ENCODE results near the gene PDLIM3.
"Not testable (repeated sequence)": the region's sequence is repeated elsewhere in the genome, so short reads cannot be mapped to it uniquely, and the experiment has no call there.

PDLIM3 gene, protein sequence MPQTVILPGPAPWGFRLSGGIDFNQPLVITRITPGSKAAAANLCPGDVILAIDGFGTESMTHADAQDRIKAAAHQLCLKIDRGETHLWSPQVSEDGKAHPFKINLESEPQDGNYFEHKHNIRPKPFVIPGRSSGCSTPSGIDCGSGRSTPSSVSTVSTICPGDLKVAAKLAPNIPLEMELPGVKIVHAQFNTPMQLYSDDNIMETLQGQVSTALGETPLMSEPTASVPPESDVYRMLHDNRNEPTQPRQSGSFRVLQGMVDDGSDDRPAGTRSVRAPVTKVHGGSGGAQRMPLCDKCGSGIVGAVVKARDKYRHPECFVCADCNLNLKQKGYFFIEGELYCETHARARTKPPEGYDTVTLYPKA

DNA sequence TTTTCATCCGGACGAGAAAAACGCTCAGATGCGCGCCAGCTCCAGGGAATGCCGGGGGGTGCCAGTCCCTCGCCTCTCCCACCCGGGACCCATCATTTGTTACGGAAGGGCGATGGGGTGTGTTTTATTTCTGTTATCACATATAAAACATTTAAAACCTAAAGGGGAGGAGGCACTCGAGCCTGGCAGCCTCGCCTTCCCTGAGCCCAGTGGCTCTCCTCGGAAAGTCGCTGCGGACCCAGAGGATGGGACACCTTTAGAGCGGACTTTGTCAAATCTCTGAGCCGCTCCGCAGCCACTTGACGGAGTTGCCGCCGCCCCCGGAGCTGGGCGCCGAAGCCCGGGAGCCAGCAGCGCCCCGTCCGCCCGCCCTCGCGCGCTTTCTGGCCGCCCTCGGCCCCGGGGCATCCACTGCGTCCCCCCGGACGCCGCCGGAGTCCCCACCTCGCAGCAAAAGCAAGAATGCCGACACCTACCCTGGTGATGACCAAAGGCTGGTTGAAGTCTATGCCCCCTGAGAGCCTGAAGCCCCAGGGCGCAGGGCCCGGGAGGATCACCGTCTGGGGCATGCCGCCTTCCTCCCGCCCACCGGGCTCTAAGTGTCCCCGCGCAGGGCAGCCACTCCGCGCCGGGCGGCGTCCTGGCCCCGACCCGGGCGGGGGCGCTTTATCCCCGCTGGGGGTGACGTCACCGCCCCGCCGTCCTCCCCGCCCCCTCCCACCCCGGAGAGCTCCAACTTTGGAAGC is at the start of gene PDLIM3:
PDLIM3 (minus strand) TSS at position 642 of the 746 bp plus-strand sequence; CDS start at position 569, 73 bp downstream.
- FAIRE-seq, result no peak

DNA sequence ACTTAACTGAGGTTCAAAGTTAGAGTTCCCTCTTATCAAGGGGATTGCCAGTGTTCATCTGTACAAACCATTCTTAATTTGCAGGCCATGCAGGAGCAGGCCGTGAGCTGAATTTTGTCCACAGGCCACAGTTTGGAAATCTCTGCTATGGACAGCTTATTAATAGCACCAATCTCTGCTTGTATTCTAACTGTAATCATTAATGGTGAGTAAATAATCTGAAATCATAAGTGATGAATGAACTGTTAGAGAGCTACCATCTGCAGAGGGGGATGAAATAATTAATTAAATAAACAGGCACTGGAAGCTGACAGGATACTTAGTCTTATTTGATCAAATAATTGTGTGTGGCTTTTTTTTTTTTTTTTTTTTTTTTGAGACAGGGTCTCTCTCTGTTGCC is 48.5 kb upstream of the PDLIM3 start:
- FAIRE-seq, result no peak

DNA sequence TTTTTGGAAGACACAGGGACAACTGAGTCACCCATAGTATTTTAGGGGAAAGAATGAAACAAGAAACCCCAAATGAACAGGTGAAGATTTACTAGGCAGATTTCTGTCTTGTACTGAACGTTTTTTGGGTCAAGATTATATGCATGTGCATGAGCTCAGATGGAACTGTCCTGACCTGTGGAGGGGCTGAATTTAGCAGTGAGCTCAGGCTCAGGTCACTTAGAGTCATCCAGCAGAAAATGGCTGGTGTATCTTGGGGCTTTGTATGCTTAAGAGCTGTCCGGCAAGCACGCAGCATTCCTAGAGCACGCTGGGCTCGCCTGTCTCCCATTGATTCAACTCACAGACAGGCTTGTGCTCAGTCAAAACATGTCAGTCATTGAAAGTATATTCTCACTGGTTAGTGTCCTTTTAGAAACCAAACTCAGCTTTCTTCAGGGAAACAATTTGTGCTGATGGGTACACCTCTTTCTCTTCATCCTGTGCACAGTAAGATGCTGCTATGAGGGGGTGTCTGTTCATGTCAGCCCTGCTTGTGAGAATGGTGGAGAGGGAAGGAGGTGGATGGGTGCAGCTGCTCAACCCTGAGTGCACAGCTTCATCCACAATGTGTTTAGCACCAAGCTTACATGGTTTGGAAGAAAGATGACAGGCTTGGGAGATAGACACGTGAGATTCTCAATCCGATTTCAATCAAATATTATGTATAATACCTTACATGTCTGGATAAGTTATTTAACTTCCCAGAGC is 47.5 kb upstream of the PDLIM3 start:
- FAIRE-seq, result no peak

DNA sequence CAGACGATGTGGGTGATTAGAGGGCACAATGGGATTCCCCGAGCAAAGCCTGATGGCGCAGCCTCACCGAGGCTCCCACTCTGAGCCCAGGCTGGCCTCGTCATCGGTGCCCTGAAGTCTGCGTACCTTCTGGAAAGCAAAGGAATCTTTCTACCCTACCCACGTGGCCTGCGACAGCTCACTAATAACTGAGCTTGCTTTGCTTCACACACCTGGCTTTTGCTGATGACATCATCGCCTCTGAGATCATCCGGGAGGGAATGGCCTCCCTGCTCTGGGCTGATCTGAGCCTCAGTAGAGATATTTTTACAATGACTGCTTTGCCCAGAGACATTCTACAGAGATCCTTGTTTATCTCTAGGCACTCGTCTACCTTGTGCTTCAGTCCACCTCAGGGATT is 45.4 kb upstream of the PDLIM3 start:
- no peak for FAIRE-seq

DNA sequence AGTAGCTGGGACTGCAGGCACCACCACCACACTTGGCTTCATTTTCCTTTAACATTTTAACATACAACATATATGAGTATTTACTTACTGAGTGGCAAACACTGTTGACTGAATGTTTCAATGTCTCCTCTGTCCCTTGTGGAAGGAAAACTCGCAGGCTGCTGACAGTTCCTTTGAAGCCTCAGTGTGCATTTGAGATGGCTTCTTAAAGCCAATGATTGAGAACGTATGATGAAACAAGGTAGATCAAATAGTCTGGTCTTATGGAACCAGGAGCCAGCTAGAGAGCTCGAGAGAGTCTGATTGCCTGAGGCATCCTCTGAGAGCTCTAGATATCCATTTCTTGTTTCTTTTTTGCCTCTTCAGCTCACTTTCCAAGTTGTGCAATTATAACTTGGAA is 43.0 kb upstream of the PDLIM3 start:
- FAIRE-seq, result no peak

DNA sequence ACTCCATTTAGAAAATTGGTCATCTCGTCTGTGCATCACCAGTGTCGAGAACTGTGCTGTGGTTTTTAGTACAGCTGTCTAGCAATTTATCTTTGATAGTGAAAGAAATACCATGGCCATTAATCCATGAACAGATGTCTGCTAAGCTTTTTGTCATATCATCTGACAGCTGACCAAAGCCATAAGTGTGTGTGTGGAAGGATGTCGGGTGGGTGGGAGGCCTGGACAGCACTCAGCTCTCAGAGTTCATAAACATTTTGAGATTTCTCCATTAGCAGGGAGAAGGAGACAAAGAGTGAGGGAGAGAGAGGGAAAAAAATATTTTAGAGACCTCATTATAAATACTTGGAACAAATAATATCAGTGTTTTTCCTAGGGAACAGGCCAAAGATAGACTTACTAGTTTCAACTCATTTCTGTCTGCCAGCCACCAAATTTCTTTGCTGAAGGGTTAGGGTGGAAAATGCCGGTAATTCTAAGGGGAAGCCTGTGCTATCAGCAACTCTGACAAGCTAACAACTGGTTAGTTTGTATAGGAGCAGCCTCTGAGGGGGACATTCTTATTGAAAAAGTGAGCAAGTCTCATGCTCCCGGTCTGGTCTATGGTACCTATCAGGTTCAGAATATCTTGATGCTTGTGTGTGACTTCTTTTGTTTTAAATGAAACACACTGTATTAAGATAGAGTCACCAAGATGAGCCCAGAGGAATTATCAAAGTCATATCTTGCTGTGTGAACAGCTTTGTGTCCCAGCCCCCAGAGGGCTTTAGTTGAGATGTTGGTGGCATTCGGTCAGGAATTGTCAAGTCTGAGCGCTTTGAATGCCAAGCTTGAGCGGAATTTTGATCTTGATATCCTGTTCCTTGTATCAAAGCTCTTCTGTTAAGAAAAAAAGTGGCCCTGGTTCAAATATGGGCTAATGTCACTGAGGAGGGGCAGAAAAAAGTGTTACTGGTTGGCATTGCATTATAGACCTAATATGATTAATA is 41.9 kb upstream of the PDLIM3 start:
- no peak for FAIRE-seq

DNA sequence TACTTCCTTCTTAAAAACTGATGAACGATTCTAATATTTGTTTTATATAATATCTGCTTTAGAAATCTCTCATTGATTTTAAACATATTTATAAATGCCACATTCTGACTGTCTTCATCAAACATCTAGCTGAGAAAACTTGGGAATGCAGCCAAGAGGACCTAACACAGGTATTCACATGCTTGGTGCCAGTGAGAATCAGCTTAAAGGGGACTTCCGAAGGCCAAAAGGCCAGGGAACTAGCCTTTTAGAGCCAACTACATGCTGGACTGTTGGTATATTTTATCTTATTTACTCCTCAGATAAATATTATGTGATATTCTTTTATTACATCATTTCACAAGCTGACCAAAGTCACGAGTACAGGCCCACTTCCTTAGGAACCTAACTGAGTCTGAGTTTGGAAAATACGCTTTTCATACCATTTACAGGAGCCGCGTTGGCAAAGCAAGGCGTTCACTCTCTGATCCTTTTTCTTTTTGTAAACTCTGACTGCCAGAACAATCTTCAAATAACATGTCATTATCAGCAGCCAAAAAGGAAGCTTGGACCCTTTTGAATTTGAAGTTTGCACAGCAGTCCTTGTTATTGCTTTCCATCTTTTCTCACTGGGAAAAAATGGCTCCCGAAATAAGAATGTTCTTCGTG is 41.1 kb upstream of the PDLIM3 start:
- no peak for FAIRE-seq

DNA sequence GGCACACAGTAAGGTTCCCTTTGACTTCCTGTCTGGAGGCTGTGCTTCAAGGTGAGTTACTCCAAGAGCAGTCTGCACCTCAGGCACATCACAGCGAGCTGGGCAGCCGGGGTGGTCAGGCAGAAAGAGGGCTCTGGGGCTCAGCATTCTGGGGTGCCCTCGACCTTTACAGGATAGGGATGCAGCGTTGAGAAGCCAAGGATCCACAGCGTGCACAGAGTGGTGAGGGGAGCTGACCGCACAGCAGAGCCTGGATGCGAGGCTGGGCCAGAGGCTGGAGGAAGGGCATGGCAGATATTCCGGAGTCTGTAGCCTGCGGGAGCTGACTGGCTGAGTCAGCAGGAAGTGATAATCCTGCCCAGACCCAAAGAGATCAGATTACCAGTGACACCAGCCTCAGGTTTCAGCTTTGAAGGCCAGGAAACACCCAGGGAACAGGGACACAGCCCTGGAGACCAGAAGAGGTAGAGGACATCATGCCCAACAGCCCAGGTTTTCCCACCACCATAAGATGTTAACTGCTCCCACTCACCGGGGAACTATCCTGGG is 38.4 kb upstream of the PDLIM3 start:
- no peak for FAIRE-seq

DNA sequence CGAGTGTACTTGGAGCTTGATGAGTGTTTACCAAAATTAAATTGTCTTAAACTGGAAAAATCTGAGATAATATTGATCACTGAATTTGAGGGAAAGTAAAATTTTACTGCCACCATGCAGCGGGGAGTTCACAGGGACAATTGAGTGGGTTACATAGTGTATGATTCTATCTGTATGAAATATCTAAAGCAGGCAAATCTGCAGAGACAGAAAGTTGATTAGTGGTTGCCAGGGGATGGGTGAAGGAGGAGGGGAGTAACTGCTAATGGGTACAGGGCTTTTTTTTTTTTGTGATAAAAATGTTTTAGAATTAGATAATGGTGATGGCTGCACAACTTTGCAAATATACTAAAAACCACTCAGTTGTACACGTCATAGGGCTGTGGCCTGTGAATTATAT is 35.4 kb upstream of the PDLIM3 start:
- FAIRE-seq, result no peak

DNA sequence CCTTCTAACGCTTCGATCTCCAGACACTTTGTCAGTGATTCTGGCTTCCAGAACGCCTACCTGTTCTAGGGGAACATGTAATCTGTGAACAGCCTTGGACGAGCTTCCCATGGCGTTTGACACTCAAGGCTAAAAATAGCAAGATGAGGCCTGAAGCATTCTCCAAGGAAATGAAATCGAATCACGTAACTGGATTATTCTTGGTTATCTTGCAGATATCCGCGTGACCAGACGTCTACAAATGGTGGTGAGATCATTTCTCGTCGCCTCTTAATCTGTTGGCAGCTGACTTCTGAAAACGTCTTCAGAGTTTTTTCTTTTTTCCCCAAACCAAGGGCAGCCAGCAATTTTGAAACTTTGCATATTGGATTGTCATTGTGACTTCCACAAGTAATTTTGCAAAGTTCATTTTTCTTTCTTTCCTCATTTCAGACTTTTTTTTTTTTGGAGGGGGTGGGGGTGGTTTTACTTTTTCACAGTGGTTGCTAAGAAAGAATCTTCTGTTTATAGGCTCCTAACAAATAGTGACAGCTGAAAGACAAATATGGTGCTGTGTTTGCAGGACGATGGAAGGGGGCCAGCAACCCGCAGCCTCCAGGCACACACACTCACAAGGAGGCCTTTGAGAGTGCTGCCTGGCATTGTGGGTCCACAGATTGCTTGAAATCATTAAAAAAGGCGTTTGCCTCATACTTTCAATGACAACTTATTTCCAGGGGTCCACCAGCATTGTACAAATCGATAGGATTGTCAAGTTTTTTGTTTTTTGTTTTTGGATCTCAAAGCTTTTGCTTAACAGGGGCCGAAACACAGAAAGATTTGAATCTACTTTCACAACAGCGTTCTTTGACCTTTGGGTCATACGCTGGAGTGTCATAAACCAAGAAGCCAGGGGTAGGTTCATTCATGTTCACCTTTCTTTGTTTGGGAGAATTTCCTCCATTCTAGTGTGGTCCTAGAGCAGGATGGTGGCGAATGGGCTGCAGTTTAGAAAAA is 32.4 kb upstream of the PDLIM3 start:
- no peak for FAIRE-seq

DNA sequence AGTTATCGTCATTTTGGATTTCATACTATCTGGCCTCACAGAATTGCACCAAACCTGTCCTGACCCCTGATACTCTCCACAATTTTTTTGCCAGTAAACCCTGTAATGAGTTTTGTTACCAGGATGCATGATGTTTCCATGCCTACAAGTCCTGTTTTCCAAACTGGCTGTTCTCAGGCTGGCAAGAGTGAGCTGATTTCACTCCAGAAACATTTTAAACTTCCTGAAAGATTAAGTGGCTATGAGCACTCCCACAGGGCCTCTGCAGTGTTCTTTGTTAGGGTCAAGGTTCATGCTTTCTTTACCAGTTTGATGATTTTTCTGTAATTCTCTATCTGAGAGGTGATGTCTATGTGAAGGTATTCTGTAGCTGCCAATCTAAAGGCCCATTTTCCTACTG is 31.7 kb upstream of the PDLIM3 start:
- no peak for FAIRE-seq

DNA sequence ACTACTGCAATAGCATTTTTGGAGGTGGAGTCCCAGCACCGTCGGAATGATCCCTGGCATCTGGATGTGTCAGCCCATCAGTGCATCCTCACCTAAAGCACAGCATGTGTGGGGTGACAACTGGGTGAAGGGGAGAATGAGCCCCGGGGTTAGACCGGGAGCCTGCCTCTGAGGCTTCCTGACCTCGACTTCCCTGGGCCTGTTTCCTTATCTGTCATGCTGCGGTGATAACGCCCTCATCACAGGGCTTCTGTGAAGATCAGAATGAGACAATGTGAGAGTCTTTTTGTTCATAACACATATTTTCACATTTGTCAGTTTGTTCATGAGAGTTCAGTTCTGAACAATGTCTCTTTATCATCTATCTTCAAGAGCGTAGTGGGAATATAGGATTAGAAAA is 31.1 kb upstream of the PDLIM3 start:
- no peak for FAIRE-seq

DNA sequence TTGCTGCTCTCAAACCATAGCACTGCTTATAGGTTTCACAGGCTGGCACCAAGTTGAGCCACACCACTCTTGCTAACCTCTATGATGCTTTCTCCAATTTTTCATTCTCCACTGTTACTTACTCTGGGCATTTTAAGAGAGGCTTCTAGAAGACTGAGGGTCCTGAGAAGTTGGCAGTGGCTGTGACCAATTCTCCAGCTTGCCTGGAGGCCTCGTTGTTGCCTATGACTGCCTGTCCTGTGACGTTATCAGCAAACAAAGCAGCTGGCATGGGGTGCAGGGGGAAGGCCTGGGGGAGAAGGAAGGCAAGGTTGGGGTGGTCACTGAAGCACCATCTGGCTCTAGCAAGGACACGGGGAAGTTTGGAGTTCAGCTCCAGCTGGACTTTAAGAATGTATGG is 30.4 kb upstream of the PDLIM3 start:
- no peak for FAIRE-seq

DNA sequence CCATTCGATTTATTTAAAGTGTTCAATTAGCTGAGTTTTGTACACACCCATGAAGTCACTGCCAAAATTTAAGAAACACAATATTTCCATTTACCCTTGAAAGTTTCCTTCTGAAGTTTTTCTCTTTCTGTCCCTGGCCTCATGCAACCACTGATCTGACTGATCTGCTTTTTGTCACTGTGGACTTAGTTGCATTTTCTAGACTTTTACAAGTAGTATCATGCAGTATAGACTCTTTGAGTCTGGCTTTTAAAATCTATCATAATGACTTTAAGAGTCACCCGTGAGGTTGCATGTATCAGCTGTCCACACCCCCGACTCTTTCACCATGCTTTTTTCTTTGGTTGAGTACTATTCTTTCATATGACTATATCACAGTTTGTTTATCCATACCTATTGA is 29.0 kb upstream of the PDLIM3 start:
- no peak for FAIRE-seq

DNA sequence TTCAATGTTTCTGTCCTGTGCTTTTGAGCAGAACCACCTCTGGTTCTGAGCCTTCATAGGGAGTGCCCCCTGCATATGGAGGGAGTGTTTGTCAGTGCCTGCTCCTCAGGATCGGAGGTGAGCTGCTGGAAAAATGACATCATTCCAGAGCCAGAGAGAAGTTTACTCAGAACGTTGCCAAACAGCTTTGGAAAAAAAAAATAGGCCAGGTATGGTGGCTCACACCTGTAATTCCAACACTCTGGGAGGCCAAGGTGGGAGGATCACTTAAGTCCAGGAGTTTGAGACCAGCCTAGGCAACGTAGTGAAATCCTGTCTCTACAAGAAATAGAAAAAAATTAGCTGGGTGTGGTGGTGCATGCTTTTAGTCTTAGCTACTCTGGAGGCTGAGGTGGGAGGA is 27.2 kb upstream of the PDLIM3 start:
- no peak for FAIRE-seq

DNA sequence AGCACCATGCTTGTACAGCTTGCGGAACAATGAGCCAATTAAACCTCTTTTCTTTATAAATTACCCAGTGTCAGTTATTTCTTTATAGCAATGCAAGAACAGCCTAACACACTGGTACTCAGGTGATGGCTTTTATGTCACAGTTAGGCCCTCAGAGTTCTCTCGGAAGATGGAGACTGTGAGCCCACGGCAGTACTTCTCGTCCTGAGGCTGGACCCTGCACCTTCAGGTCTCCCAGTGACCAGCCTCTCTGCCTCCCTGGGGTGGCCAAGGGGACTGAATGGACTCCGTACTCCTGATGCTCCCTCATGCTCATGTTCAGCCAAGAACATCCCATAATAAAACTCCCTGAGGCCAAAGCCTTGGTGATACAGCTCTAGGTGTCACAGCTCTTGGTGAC is 25.0 kb upstream of the PDLIM3 start:
- no peak for FAIRE-seq

DNA sequence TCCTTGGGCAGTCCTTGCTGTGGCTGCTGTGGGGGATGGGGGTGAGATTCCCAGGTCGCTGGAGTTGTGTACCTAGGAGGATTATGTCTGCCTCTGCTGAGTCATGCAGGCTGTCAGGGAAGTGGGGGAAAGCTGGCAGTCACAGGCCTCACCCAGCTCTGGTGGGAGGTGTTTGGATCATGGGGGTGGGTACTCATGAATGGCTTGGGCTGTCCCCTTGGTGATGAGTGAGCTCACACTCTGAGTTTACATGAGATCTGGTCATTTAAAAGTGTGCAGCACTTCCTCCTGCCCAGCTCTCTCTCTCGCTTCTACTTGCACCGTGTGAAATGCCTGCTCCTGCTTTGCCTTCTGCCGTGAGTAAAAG is 24.6 kb upstream of the PDLIM3 start:
- no peak for FAIRE-seq

DNA sequence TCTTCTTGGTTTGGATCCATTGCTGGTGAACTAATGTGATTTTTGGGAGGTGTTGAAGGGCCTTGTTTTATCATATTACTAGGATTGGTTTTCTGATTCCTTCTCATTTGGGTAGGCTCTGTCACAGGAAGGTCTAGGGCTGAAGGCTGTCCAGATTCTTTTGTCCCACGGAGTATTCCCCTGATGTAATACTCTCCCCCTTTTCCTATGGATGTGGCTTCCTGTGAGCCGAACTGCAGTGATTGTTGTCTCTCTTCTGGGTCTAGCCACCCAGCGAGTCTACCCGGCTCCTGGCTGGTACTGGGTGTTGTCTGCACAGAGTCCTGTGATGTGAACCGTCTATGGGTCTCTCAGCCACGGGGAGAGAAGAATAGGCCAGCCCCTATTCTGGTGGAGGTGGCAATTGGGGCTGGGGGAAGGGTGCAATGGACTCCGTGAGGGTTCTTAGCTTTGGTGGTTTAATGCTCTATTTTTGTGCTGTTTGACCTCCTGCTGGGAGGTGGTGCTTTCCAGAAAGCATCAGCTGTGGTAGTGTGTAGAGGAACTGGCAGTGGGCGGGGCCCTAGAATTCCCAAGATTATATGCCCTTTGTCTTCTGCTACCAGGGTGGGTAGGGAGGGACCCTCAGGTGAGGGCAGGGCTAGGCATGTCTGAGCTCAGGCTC is 24.1 kb upstream of the PDLIM3 start:
- FAIRE-seq, result not testable (repeated sequence)

DNA sequence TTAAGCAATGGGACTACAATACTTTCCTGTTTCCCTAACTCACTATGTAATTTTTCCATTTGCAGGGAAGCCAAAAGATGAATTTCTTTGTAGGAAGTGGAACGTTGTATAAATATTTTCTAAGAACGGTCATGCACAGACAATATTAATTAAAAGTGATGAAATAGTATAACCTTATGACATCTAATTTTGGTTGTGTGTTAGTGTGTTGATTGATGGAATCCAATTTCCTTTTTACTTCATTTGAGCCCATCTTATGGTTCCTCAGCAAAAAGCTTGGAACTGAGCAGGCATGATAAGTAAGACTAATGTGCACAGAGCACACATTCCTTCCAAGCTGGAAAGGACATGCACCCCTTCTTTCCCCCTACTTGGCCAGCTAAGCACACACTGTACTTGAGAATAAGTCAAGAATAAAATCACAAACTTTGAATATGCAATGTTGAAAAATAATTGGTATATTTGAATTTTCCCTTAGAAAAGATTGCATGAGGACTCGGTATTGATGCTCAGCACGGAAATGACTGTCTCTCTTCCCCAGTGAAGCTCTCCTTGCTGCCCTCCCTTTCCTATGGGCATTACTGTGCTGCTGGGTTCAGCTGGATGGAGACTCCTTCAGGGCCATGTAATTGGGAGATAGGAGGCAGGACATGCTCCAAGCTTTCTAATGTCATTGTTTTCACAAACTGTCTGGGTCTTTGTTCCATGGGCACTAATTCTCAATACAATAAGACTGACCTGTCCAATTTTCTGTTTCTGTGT is 19.2 kb upstream of the PDLIM3 start:
- FAIRE-seq, result no peak

Measured in endometrium (tissue), 2 donors.